Activated effector memory CD4-positive, alpha-beta T cell treated with anti-CD3 and anti-CD28 coated beads, Interleukin-2, amount 50 U/mL, for 16 hours (primary cell): ENCODE results near the gene C4orf50.

Experiments used
- DNase-seq: peaks from one replicate; pipeline ENCODE4 v3.0.0-alpha.2; 2020

C4orf50 gene

GRCh38 chr4:5940470-5941203, 77.6 kb downstream of the C4orf50 start:
- peak; percentile 21 for DNase-seq

GRCh38 chr4:5933996-5934831, 84.0 kb downstream of the C4orf50 start:
- DNase-seq, result no peak

GRCh38 chr4:5933116-5933515, 85.1 kb downstream of the C4orf50 start:
- no peak for DNase-seq

GRCh38 chr4:5932035-5932568, 86.1 kb downstream of the C4orf50 start:
- DNase-seq, result no peak

- DNase-seq, result no peak
Measured at GRCh38 chr4:5931526-5931925, 86.7 kb downstream of the C4orf50 start.

GRCh38 chr4:5930876-5931275, 87.4 kb downstream of the C4orf50 start:
- no peak for DNase-seq

GRCh38 chr4:5930456-5930855, 87.8 kb downstream of the C4orf50 start:
- no peak for DNase-seq

- DNase-seq, result no peak
Measured at GRCh38 chr4:5928844-5929420, 89.3 kb downstream of the C4orf50 start.

GRCh38 chr4:5928274-5928673, 90.0 kb downstream of the C4orf50 start:
- no peak for DNase-seq

- no peak for DNase-seq
Measured at GRCh38 chr4:5927747-5928146, 90.5 kb downstream of the C4orf50 start.

- no peak for DNase-seq
Measured at GRCh38 chr4:5927116-5927515, 91.1 kb downstream of the C4orf50 start.

- no peak for DNase-seq
Measured at GRCh38 chr4:5926598-5926997, 91.6 kb downstream of the C4orf50 start.

- no peak for DNase-seq
Measured at GRCh38 chr4:5925419-5926200, 92.6 kb downstream of the C4orf50 start.

GRCh38 chr4:5924461-5925125, 93.6 kb downstream of the C4orf50 start:
- DNase-seq, result no peak

GRCh38 chr4:5923376-5923775, 94.9 kb downstream of the C4orf50 start:
- no peak for DNase-seq

GRCh38 chr4:5922556-5922955, 95.7 kb downstream of the C4orf50 start:
- DNase-seq, result no peak

- no peak for DNase-seq
Measured at GRCh38 chr4:5921981-5922380, 96.2 kb downstream of the C4orf50 start.

- DNase-seq, result no peak
Measured at GRCh38 chr4:5921101-5921980, 96.9 kb downstream of the C4orf50 start.

GRCh38 chr4:5919571-5919970, 98.7 kb downstream of the C4orf50 start:
- no peak for DNase-seq

- DNase-seq, result no peak
Measured at GRCh38 chr4:5919044-5919443, 99.2 kb downstream of the C4orf50 start.

- no peak for DNase-seq
Measured at GRCh38 chr4:5918331-5918985, 99.8 kb downstream of the C4orf50 start.
